AG04449 (cell line): Measurements from ENCODE around the gene PDZD2.
A peak's percentile ranks its signal among the peaks of the same experiment; 100 is the strongest.

Source experiments
- CTCF ChIA-PET: fragments of 350-600 bp; formaldehyde crosslinking; extraction: SDS; loops from one replicate; lab custom pipeline; 2021; ENCODE audit warnings: antibody characterized with exemption; lab: Yijun Ruan, JAX
- POLR2A ChIA-PET: fragments of 400-600, 350-600 bp; formaldehyde crosslinking; extraction: SDS; loops from one replicate; lab custom pipeline; 2020; ENCODE audit warnings: antibody characterized with exemption, inconsistent platforms; lab: Yijun Ruan, JAX
- DNase-seq: peaks from one replicate; pipeline ENCODE4 v3.0.0-alpha.2; 2010; ENCODE audit warnings: low read depth, low spot score
- H3K4me3 ChIP-seq: 2 replicates; pipeline ENCODE4 v1.5.1; 2011; ENCODE audit warnings: low read depth, mild to moderate bottlenecking, control low read depth, low read length
- CTCF ChIP-seq: IDR thresholded peaks from one replicate; pipeline ENCODE4 v1.5.1; 2011; ENCODE audit warnings: mild to moderate bottlenecking, moderate library complexity, low read length, control low read depth, inconsistent platforms; ENCODE audit not compliant: insufficient read depth; ENCODE audit errors: missing control alignments

PDZD2 gene

GRCh38 chr5:32092938-32093812, 454.2 kb downstream of the PDZD2 start:
- DNase-seq, result no peak
- ChIA-PET POLR2A (no interaction called here), CTCF (interaction anchor here (0.6 to 4.5 kb wide), 27 partner anchors 8 to 536 kb away, joined by 3 to 70 read pairs (median 5); no protein-coding TSS in a partner anchor)
- H3K4me3 ChIP-seq, result no peak overlapping the region
- TF ChIP-seq CTCF, result peak; percentile 74

- H3K4me3 ChIP-seq, result no peak overlapping the region
- no peak for TF ChIP-seq CTCF
- ChIA-PET POLR2A (no interaction called here), CTCF (interaction anchor here (1.5 to 4.5 kb wide), 3 partner anchors 11 to 270 kb away, joined by 6 to 70 read pairs (median 22); no protein-coding TSS in a partner anchor)
- DNase-seq, result no peak
These were observed 455.8 kb downstream of the PDZD2 start for GRCh38 chr5:32094691-32095090.

- DNase-seq, result no peak
- ChIA-PET POLR2A (no interaction called here), CTCF (interaction anchor here (0.6 to 4.5 kb wide), 3 partner anchors 234 to 473 kb away, joined by 3 to 70 read pairs (median 6); no protein-coding TSS in a partner anchor)
- H3K4me3 ChIP-seq, result no peak overlapping the region
- no peak for TF ChIP-seq CTCF
These were observed 456.3 kb downstream of the PDZD2 start for GRCh38 chr5:32095261-32095671.

- no peak overlapping the region for H3K4me3 ChIP-seq
- DNase-seq, result no peak
- ChIA-PET CTCF (interaction anchor here (0.9 kb wide), 1 partner anchor 38 kb away, joined by 3 read pairs; no protein-coding TSS in a partner anchor), POLR2A (no interaction called here)
- TF ChIP-seq CTCF, result no peak
These were observed 458.1 kb downstream of the PDZD2 start for GRCh38 chr5:32096891-32097595.

GRCh38 chr5:32098291-32098690, 459.4 kb downstream of the PDZD2 start:
- no peak for DNase-seq
- ChIA-PET CTCF (interaction anchor here (1.2 kb wide), 2 partner anchors 10 to 271 kb away, joined by 3 to 5 read pairs; no protein-coding TSS in a partner anchor), POLR2A (no interaction called here)
- no peak overlapping the region for H3K4me3 ChIP-seq
- no peak for TF ChIP-seq CTCF

GRCh38 chr5:32098890-32099310, 460.0 kb downstream of the PDZD2 start:
- ChIA-PET POLR2A (no interaction called here), CTCF (interaction anchor here (1.2 to 1.6 kb wide), 3 partner anchors 10 to 272 kb away, joined by 3 to 5 read pairs (median 4); no protein-coding TSS in a partner anchor)
- DNase-seq, result no peak
- no peak overlapping the region for H3K4me3 ChIP-seq
- no peak for TF ChIP-seq CTCF
